ENCODE results near the gene CD5L. TPM values are rescaled to one million over a fixed set of nuclear protein-coding genes. Genes with fewer than 3 reads are reported as not detected.

CD5L gene
- polyA plus RNA-seq (ENCODE audit: insufficient read length), result not detected
- long read RNA-seq, donor 1, result 0 reads
- long read RNA-seq, donor 2, result 0 reads
- long read RNA-seq, donor 3, partial matches to known transcripts, result 0 of 1 reads
- long read RNA-seq, donor 3, other reads (novel, unspliced or antisense), result 0 of 1 reads
- long read RNA-seq, donor 4, result 0 reads
- long read RNA-seq, donor 5, result 0 reads
- long read RNA-seq, donor 6, result 0 reads
- long read RNA-seq, donor 7, result 0 reads
- long read RNA-seq, donor 8, result 0 reads

- DNase-seq, result no peak
Measured at GRCh38 chr1:157841708-157842107, at the start of gene CD5L. TSS of gene CD5L (minus strand) at chr1:157841808. CDS start at chr1:157841701, 107 bp downstream.

- DNase-seq, result no peak
Measured at GRCh38 chr1:157882580-157882979, 41.0 kb upstream of the CD5L start.

- DNase-seq, result no peak
Measured at GRCh38 chr1:157880621-157881020, 39.0 kb upstream of the CD5L start.

- DNase-seq, result peak; percentile 26
Measured at GRCh38 chr1:157878059-157878458, 36.5 kb upstream of the CD5L start.

- no peak for DNase-seq
Measured at GRCh38 chr1:157870490-157870889, 28.9 kb upstream of the CD5L start.

GRCh38 chr1:157868654-157869053 is 27.0 kb upstream of the CD5L start:
- DNase-seq, result no peak

GRCh38 chr1:157862114-157863070 is 20.8 kb upstream of the CD5L start:
- no peak for DNase-seq

GRCh38 chr1:157856538-157856937 is 14.9 kb upstream of the CD5L start:
- no peak for DNase-seq

GRCh38 chr1:157852476-157852875 is 10.9 kb upstream of the CD5L start:
- no peak for DNase-seq

- DNase-seq, result no peak
Measured at GRCh38 chr1:157849229-157849875, 7.7 kb upstream of the CD5L start.

GRCh38 chr1:157844089-157844830 is 2.7 kb upstream of the CD5L start:
- DNase-seq, result no peak

GRCh38 chr1:157842939-157843338 is 1.3 kb upstream of the CD5L start:
- DNase-seq, result no peak

- no peak for DNase-seq
Measured at GRCh38 chr1:157838966-157839365, 2.6 kb downstream of the CD5L start.

GRCh38 chr1:157834430-157834829 is 7.2 kb downstream of the CD5L start:
- DNase-seq, result no peak

GRCh38 chr1:157833145-157833544 is 8.5 kb downstream of the CD5L start:
- no peak for DNase-seq

GRCh38 chr1:157831968-157832626 is 9.5 kb downstream of the CD5L start:
- DNase-seq, result no peak

GRCh38 chr1:157830887-157831286 is 10.7 kb downstream of the CD5L start:
- no peak for DNase-seq

- DNase-seq, result no peak
Measured at GRCh38 chr1:157829711-157830110, 11.9 kb downstream of the CD5L start.

- DNase-seq, result no peak
Measured at GRCh38 chr1:157829210-157829609, 12.4 kb downstream of the CD5L start.

GRCh38 chr1:157820299-157820698 is 21.3 kb downstream of the CD5L start:
- no peak for DNase-seq

GRCh38 chr1:157819896-157820295 is 21.7 kb downstream of the CD5L start, which contains the start of gene FCRL1:
TSS of gene FCRL1 (minus strand) at chr1:157820120. CDS start at chr1:157820037, 83 bp downstream.
- no peak for DNase-seq
